Esophagus (tissue), 2 donors: ENCODE data around the gene METTL25B. TPM values are rescaled to one million over a fixed set of nuclear protein-coding genes. Genes with fewer than 3 reads are reported as not detected.

Experiments
- H3K27ac ChIP-seq, 2 donors: one replicate each; pipeline ENCODE4 v1.5.1; 2013; ENCODE audit warnings: low read depth in 2 of 2, mild to moderate bottlenecking in 2 of 2, inconsistent platforms in 1 of 2, low read length in 1 of 2, moderate library complexity in 1 of 2
- H3K27me3 ChIP-seq, 2 donors: one replicate each; pipeline ENCODE4 v1.6.1; 2013; ENCODE audit warnings: low read length in 2 of 2, control low read depth in 1 of 2, mild to moderate bottlenecking in 1 of 2; ENCODE audit not compliant: insufficient read depth in 2 of 2, control insufficient read depth in 1 of 2
- H3K36me3 ChIP-seq, 2 donors: one replicate each; pipeline ENCODE4 v1.6.1; 2013; ENCODE audit warnings: low read length in 1 of 2; ENCODE audit not compliant: control insufficient read depth in 2 of 2, insufficient read depth in 2 of 2
- H3K4me1 ChIP-seq, 2 donors: one replicate each; pipeline ENCODE4 v1.6.1; 2013; ENCODE audit warnings: low read length in 1 of 2; ENCODE audit not compliant: control insufficient read depth in 2 of 2, insufficient read depth in 2 of 2
- H3K4me3 ChIP-seq, 2 donors: one replicate each; pipeline ENCODE4 v1.5.1; 2013; ENCODE audit warnings: low read length in 2 of 2, mild to moderate bottlenecking in 2 of 2, low read depth in 1 of 2, moderate library complexity in 1 of 2
- H3K9me3 ChIP-seq, 2 donors: one replicate each; pipeline ENCODE4 v1.6.1; 2013; ENCODE audit warnings: mild to moderate bottlenecking in 2 of 2, low read depth in 1 of 2, low read length in 1 of 2, moderate library complexity in 1 of 2; ENCODE audit not compliant: control insufficient read depth in 2 of 2, insufficient read depth in 1 of 2
- WGBS, 2 donors: extraction: QIAGEN DNeasy Blood & Tissue Kit; methylation state at CpG; one replicate each; pipeline ENCODE4 v1.1.7; 2013; 5-methylcytosine and 5-hydroxymethylcytosine counted together
- polyA plus RNA-seq, 2 donors: library from polyadenylated mRNA; stranded (reverse); fragments of 200-250 nt; gene quantifications; one replicate each; pipeline ENCODE4 v1.2.3, GENCODE V29; 2013
- donor health status: healthy with polysubstance abuse.
- donor health status: Bipolar disorder and iron deficiency.

METTL25B gene
- polyA plus RNA-seq, 2 donors: 18.5 to 38.3 TPM

DNA sequence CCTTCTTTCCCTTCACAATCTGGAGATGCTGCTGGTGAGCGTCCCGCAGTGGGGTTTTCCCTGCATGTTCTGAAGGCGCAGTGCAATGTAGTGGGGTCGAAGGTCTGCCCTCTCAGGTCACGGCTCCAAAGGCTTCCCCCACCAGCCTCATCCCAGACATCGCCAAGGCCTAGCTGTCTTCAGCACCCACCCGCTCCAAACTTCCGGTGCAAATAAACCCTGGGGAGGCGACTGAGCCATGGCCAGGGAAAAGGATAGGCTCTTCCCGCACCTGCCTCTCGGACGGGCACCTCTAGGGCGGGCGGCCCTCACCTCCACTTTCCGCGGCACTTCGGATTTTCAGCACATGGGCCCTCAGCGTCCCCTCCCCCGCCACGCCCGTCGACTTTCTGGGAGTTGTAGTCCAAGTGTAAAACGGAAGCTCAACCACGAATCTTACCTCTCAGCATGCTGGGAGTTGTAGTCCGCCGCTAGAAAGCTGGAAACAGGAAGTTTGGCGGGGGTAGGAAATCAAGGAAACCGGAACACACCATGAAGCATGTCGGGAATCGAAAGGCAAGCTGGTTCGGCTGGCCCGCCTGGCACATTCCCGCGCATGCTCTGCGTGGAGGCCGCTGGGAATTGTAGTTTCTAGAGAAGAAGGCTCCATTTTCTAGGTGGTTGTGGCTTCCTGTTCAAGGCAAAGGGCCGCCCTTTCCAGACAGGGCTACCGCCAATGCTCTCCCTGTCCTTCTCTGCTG, 12.6 kb downstream of the METTL25B start, which contains the start of gene MRPL24:
TSS of gene MRPL24 (minus strand) at position 348 of the 740 bp plus-strand sequence. CDS start 2,384 bp downstream, outside the sequence.
- H3K36me3 ChIP-seq: peaks cover 10 to 35% of the 10 kb centered on the region in 2 donors
- H3K27me3 ChIP-seq: no peaks in the 10 kb centered on the region
- H3K4me1 ChIP-seq: peaks cover 0 to 2% of the 10 kb centered on the region in 2 donors
- WGBS, 2 donors: 0% methylated on average over 38 of the region's 38 CpGs
- peak within 1 kb of the TSS; percentile 95 to 97 for H3K27ac ChIP-seq
- peak within 1 kb of the TSS; percentile 76 to 79 for H3K4me3 ChIP-seq
- H3K9me3 ChIP-seq: no peaks in the 10 kb centered on the region

DNA sequence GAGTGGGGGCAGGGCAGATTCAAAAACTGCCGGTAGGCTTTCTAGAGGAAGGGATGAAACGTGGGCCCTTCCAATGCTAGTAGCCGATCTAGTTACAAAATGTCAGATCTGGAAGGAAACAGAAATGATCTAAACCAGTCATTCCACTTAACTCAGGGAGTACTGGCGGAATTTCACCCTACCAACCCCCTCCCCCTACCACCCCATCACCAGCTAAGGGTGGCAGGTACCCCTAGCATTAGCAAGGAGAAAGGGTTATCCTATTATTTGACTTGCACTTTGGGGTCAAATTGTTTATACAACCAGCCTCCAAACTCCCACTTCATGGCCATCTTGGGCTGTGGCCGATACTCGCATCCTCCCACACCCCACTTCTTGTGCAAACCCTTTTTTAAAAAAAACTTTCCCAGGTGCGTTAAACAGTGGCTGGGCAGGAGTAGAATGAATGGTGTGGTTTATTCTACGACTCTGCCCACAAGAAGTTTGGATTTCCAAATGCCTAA, 13.3 kb downstream of the METTL25B start:
- peaks cover 3% of the 10 kb centered on the region in 2 donors for H3K4me1 ChIP-seq

DNA sequence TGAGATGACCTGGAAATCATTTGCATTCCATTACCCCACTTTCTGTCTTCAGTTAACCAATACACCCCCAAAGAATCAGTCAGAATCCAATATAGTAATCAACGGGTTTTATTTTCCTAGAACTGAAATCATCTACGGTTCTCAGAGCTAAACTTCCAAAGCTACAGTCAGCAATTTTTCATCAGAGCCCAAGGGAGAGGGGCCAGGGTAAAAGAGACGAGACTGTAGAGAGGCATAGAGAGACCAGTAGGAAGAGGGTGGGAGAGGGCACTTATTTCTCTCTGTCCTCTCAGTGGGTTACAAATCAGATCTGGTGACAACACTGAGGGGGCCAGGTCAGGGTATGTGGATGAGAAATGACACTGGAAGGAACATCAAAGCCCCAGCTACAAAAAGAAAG, 13.7 kb downstream of the METTL25B start:
- WGBS, 2 donors: 80 to 88% methylated on average over 3 of the region's 3 CpGs
- Histone ChIP-seq H3K27ac (peak overlapping the region in 1 of 2 donors; percentile 95), H3K4me1 (peaks cover 3% of the 10 kb centered on the region in 2 donors), H3K27me3 (no peaks in the 10 kb centered on the region), H3K9me3 (no peaks in the 10 kb centered on the region), H3K4me3 (no peak overlapping the region), H3K36me3 (peaks cover 5 to 32% of the 10 kb centered on the region in 2 donors)

More for the DNA sequence above, 13.3 kb downstream of the METTL25B start:
- peaks cover 6 to 35% of the 10 kb centered on the region in 2 donors for H3K36me3 ChIP-seq
- 43 to 44% methylated on average over 8 of the region's 8 CpGs for WGBS, 2 donors
- H3K27me3 ChIP-seq: no peaks in the 10 kb centered on the region
- H3K9me3 ChIP-seq: no peaks in the 10 kb centered on the region
- peak overlapping the region; percentile 14 to 37 for H3K4me3 ChIP-seq
- H3K27ac ChIP-seq: peak overlapping the region; percentile 95 to 97

DNA sequence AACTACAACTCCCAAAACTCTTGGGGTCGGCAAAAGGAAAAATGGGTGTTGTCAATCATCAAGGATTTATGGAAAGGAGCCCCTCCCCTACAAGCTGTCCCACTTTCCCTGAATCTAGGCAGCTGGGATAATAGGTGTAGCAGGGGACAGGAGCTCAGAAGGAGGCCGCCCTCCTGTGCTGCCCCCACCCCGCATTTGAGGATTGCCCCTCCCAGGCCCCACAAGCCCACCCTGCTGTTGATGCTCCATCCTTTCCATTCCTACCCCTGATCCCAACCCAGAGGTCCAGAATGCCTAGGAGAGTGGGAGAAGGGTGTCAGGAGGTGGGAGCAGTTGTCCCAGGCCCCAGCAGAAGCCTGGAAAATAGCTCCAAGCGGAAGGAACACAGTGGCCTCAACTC, 14.5 kb downstream of the METTL25B start:
- no peaks in the 10 kb centered on the region for H3K27me3 ChIP-seq
- peaks cover 5 to 26% of the 10 kb centered on the region in 2 donors for H3K36me3 ChIP-seq
- H3K4me3 ChIP-seq: no peak overlapping the region
- peaks cover 3 to 7% of the 10 kb centered on the region in 2 donors for H3K4me1 ChIP-seq
- WGBS, 2 donors: 92 to 93% methylated on average over 4 of the region's 4 CpGs
- H3K27ac ChIP-seq: peak overlapping the region in 1 of 2 donors; percentile 0
- H3K9me3 ChIP-seq: no peaks in the 10 kb centered on the region

DNA sequence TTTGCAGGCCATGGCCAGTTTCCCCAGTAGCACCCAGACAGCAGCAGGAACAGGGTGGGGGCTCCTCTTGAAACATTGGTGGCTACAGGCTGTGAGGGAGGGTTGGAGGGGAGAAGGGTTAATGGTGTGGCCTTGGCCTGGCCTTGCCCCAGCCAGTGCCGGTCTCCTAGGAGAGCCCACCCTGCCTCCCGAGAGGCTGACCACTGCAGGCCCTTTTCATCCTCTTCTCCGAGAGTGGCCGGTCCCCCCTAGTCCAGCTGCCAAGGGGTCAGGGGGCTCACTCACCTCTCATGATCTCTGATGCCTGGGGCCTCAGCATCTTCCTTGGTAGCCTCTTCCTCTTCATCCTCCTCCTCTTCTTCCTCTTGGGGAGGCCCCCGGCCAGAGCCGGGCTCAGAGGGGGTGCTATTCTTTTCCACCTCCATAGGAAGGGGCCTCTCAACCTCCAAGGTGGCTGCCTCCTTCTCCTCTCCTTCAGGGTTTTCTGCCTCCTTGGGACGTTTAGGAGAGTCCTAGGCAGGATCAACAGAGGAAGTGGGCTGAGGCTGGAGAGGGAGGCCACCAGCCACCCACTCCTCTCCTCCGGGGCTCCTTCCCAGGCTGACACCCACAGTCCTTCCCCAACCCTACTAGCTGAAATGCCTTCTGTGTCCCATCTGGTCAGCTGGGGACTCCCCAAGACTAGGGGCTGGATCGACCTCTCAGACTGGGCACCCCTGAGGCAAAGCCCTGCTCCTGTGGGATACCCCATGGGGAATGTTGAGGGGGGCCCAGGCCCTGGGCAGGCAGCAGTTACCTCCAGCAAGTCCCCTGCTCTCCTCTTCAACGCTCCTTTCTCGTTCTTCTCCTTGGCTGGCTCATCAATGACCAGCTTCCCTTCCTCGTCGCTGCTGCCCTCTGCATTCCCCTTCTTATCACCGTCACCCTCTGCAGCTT, 15.4 kb downstream of the METTL25B start:
- Histone ChIP-seq H3K4me3 (no peak overlapping the region), H3K27ac (peak overlapping the region in 1 of 2 donors; percentile 6), H3K9me3 (no peaks in the 10 kb centered on the region), H3K4me1 (peaks cover 3 to 12% of the 10 kb centered on the region in 2 donors), H3K36me3 (peaks cover 5 to 19% of the 10 kb centered on the region in 2 donors), H3K27me3 (no peaks in the 10 kb centered on the region)
- WGBS, 2 donors: 81 to 82% methylated on average over 14 of the region's 14 CpGs

DNA sequence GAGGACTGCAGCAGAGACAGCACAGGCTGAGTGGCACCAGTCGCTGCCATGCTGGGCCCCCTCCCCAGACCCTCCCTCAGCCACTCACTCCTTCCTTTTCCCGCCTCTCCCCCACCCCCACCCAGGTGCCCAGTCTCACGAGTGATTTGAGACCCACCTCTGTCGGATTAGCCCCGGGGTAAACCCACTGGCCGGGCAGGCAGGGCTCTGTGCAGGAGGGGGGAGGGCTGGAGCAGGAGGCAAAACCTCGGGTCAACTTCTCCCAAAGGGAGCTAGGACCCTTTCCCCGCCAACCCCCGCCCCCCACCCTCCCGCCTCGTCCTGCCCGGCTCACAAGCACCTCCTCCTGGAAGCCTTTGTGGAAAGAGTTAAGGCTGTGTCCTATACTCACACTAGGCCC, 16.1 kb downstream of the METTL25B start:
- H3K9me3 ChIP-seq: no peaks in the 10 kb centered on the region
- no peaks in the 10 kb centered on the region for H3K27me3 ChIP-seq
- no peak overlapping the region for H3K27ac ChIP-seq
- H3K4me3 ChIP-seq: no peak overlapping the region
- H3K4me1 ChIP-seq: peaks cover 3 to 12% of the 10 kb centered on the region in 2 donors
- H3K36me3 ChIP-seq: peaks cover 5 to 19% of the 10 kb centered on the region in 2 donors
- 74 to 78% methylated on average over 12 of the region's 12 CpGs for WGBS, 2 donors

DNA sequence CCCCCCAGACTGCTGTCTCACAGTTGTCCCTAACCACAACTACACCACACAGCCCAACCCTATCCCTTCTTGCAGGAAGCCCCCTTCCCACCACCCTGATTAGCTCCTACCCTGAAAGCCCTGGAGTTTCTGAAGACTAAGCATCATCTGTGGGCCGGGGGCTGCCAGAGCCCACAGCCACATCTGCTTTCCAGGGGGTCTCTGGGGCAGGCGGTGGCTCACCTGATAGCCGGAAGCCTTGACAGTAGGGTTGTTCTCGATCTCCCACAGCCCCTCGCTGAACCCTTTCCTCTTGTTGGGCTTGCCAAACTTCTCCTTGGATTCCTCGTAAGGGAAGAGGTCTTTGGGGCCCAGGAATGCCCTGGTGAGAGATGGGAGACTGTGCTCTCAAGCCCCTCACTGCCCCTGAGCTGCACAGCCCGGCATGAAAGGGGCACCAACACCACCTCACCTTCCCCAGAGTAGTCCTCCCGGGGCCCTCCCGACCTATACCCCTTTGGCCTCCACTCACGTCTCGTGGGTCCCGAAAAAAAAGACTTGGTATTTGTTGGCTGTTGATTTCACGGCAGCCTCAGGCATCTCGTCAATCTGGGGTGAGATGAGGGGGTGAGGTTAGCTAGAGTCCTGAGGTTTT, 16.6 kb downstream of the METTL25B start:
- Histone ChIP-seq H3K4me1 (peaks cover 3 to 17% of the 10 kb centered on the region in 2 donors), H3K27ac (peak overlapping the region in 1 of 2 donors; percentile 98), H3K9me3 (no peaks in the 10 kb centered on the region), H3K36me3 (peaks cover 5 to 19% of the 10 kb centered on the region in 2 donors), H3K27me3 (no peaks in the 10 kb centered on the region), H3K4me3 (peak overlapping the region in 1 of 2 donors; percentile 2)
- 73 to 76% methylated on average over 14 of the region's 14 CpGs for WGBS, 2 donors

DNA sequence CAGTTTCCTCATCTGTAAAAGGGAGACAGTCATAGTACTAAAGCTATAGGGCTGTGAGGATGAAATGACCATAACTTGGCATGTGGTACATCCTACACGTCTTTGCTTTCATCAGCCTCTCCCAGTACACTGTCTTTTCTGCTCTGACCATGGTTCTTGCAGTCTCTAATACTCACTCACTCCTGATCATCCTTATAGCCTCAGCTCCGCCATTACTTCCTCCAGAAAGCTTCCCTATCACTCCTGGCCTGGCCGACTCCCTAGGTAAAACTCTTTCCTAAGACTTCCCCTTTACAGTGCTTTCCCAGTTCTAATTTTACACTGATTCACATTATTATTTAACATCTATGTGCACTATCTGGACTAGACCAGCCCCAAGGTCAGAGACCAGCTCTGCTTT, 17.6 kb downstream of the METTL25B start:
- H3K9me3 ChIP-seq: no peaks in the 10 kb centered on the region
- peaks cover 5 to 19% of the 10 kb centered on the region in 2 donors for H3K36me3 ChIP-seq
- H3K4me1 ChIP-seq: peaks cover 3 to 19% of the 10 kb centered on the region in 2 donors
- H3K4me3 ChIP-seq: no peak overlapping the region
- 59 to 61% methylated on average over 3 of the region's 3 CpGs for WGBS, 2 donors
- H3K27ac ChIP-seq: peak overlapping the region; percentile 96 to 98
- H3K27me3 ChIP-seq: no peaks in the 10 kb centered on the region

DNA sequence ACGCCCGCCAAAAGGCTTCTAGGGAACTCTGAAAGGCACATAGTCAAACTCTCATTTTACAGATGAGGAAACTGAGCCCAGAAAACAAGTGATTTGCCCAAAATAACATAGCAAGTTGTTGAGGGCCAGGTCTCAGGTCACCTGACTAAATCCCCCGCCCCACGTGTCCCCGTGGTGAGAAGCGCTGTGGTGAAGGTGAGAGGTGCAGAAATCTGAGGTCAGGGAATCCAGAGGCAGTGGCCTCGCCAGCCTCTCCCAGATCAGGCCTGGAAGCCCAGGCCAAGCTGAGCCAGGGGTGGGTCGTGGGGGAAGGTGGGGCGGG, 18.1 kb downstream of the METTL25B start:
- H3K27me3 ChIP-seq: no peaks in the 10 kb centered on the region
- no peaks in the 10 kb centered on the region for H3K9me3 ChIP-seq
- H3K36me3 ChIP-seq: peaks cover 5 to 19% of the 10 kb centered on the region in 2 donors
- H3K27ac ChIP-seq: peak overlapping the region; percentile 96 to 98
- peaks cover 3 to 19% of the 10 kb centered on the region in 2 donors for H3K4me1 ChIP-seq
- peak overlapping the region; percentile 19 to 99 for H3K4me3 ChIP-seq
- 42 to 48% methylated on average over 9 of the region's 9 CpGs for WGBS, 2 donors
